NCI-H187 (cell line): ENCODE data around the gene ATP10A.

Experiments
- DNase-seq, 2 experiments: peaks; one replicate each; lab custom pipeline; 2025; lab: John Stamatoyannopoulos, UW

The ATP10A gene

GRCh38 chr15:25679964-25680685, 183.0 kb downstream of the ATP10A start:
- DNase-seq, result no peak

GRCh38 chr15:25679492-25679891, 183.6 kb downstream of the ATP10A start:
- no peak for DNase-seq

GRCh38 chr15:25678500-25678855, 184.6 kb downstream of the ATP10A start:
- DNase-seq, result no peak

- DNase-seq, result no peak
Observed at GRCh38 chr15:25677719-25678499, 185.2 kb downstream of the ATP10A start.

- DNase-seq, result no peak
Observed at GRCh38 chr15:25676070-25676469, 187.1 kb downstream of the ATP10A start.

GRCh38 chr15:25675396-25675795, 187.7 kb downstream of the ATP10A start:
- no peak for DNase-seq

GRCh38 chr15:25674913-25675312, 188.2 kb downstream of the ATP10A start:
- no peak for DNase-seq

GRCh38 chr15:25673972-25674371, 189.2 kb downstream of the ATP10A start:
- no peak for DNase-seq

- DNase-seq, result no peak
Observed at GRCh38 chr15:25673351-25673750, 189.8 kb downstream of the ATP10A start.

GRCh38 chr15:25671132-25671531, 192.0 kb downstream of the ATP10A start:
- no peak for DNase-seq

GRCh38 chr15:25670621-25671020, 192.5 kb downstream of the ATP10A start:
- DNase-seq, result no peak

- DNase-seq, result no peak
Observed at GRCh38 chr15:25670025-25670554, 193.0 kb downstream of the ATP10A start.

- no peak for DNase-seq
Observed at GRCh38 chr15:25668901-25669300, 194.2 kb downstream of the ATP10A start.

- DNase-seq, result no peak
Observed at GRCh38 chr15:25668236-25668795, 194.8 kb downstream of the ATP10A start.

GRCh38 chr15:25667829-25668228, 195.3 kb downstream of the ATP10A start:
- DNase-seq, result no peak

GRCh38 chr15:25665913-25666312, 197.2 kb downstream of the ATP10A start:
- DNase-seq, result no peak

- DNase-seq, result no peak
Observed at GRCh38 chr15:25664761-25665160, 198.4 kb downstream of the ATP10A start.

GRCh38 chr15:25663515-25663914, 199.6 kb downstream of the ATP10A start:
- no peak for DNase-seq

- no peak for DNase-seq
Observed at GRCh38 chr15:25661898-25662297, 201.2 kb downstream of the ATP10A start.

GRCh38 chr15:25659251-25659650, 203.9 kb downstream of the ATP10A start:
- DNase-seq, result no peak

- no peak for DNase-seq
Observed at GRCh38 chr15:25658560-25658959, 204.6 kb downstream of the ATP10A start.

GRCh38 chr15:25655207-25655948, 207.7 kb downstream of the ATP10A start:
- no peak for DNase-seq
